HCT116 (cell line): ENCODE results near the gene PRRC2A. TPM values are rescaled to one million over a fixed set of nuclear protein-coding genes. Genes with fewer than 3 reads are reported as not detected.
A peak's percentile ranks its signal among the peaks of the same experiment; 100 is the strongest.

ENCODE experiments used
- ATAC-seq: fragments of 200-7000 bp; cut with Tn5 transposase; 2 replicates; pipeline ENCODE4 v1.9.1; 2020; ENCODE audit warnings: mild to moderate bottlenecking, moderate library complexity
- BruUV-seq: library from RNA; stranded (reverse); fragments of 400-500 nt; replicated peaks from 2 replicates; lab custom pipeline; 2021; lab: Mats Ljungman, UMichigan
- CTCF ChIA-PET: fragments of 300-600 bp; sonication (Branson Sonifier 250); formaldehyde crosslinking; loops from one replicate; lab custom pipeline; 2021; ENCODE audit warnings: antibody characterized with exemption; lab: Charles Lee
- POLR2A ChIA-PET: fragments of 300-600, 350-600 bp; sonication (Branson Sonifier 250); formaldehyde crosslinking; loops from one replicate; lab custom pipeline; 2021; ENCODE audit warnings: antibody characterized with exemption; lab: Charles Lee
- RAD21 ChIA-PET, 2 experiments: fragments of 300-600 bp; sonication (Branson Sonifier 250); formaldehyde crosslinking; loops; one replicate each; lab custom pipeline; 2023; ENCODE audit warnings: low total read pairs in 2 of 2; ENCODE audit not compliant: uncharacterized antibody in 2 of 2, unreplicated experiment in 2 of 2, low non-redundant PET in 1 of 2; lab: Charles Lee
- DNase-seq: peaks from one replicate; pipeline ENCODE4 v3.0.0-alpha.2; 2010; ENCODE audit warnings: low read depth, low spot score
- H2AFZ ChIP-seq: fragments of 200-600 bp; shearing (Covaris generic), sonication (generic); 2 replicates; pipeline ENCODE4 v1.6.1; 2017; ENCODE audit warnings: low read depth, mixed run types, mixed read lengths, antibody characterized with exemption, low read length; ENCODE audit not compliant: poor library complexity, severe bottlenecking
- H3K27ac ChIP-seq: 2 replicates; pipeline ENCODE4 v1.5.1; 2012; ENCODE audit warnings: low read depth, low read length
- H3K27me3 ChIP-seq: fragments of 200-600 bp; sonication (generic); 2 replicates; pipeline ENCODE4 v1.6.1; 2016; ENCODE audit warnings: mixed run types, low read length, mixed read lengths; ENCODE audit not compliant: insufficient read depth
- H3K36me3 ChIP-seq, 2 experiments: fragments of 200-500 bp in 1 of 2; fragments of 200-600 bp in 1 of 2; sonication (Bioruptor generic) in 1 of 2; sonication (generic) in 1 of 2; 2 replicates each; pipeline versions ENCODE4 v1.5.1 to v1.6.1; 2014 to 2016; ENCODE audit warnings: low read length in 2 of 2, inconsistent platforms in 1 of 2, mixed read lengths in 1 of 2, mixed run types in 1 of 2; ENCODE audit not compliant: insufficient read depth in 2 of 2, control insufficient read depth in 1 of 2
- H3K4me1 ChIP-seq, 2 experiments: fragments of 200-600 bp in 1 of 2; sonication (generic) in 1 of 2; 2 replicates each; pipeline versions ENCODE4 v1.5.1 to v1.6.1; 2012 to 2017; ENCODE audit warnings: low read length in 2 of 2, inconsistent platforms in 1 of 2, mild to moderate bottlenecking in 1 of 2, mixed read lengths in 1 of 2, mixed run types in 1 of 2, moderate library complexity in 1 of 2; ENCODE audit not compliant: insufficient read depth in 2 of 2, control insufficient read depth in 1 of 2
- H3K4me2 ChIP-seq: fragments of 200-600 bp; sonication (generic); 2 replicates; pipeline ENCODE4 v1.6.1; 2017; ENCODE audit warnings: mixed run types, low read length, mixed read lengths
- H3K4me3 ChIP-seq, 2 experiments: fragments of 200-600 bp in 1 of 2; sonication (generic) in 1 of 2; replicated peaks in 1 of 2; 2 replicates each; pipeline ENCODE4 v1.5.1; 2011 to 2016; ENCODE audit warnings: low read length in 2 of 2, control low read depth in 1 of 2, low read depth in 1 of 2, mild to moderate bottlenecking in 1 of 2, mixed read lengths in 1 of 2, mixed run types in 1 of 2
- H3K79me2 ChIP-seq: fragments of 200-600 bp; sonication (generic); 2 replicates; pipeline ENCODE4 v1.6.1; 2017; ENCODE audit warnings: mild to moderate bottlenecking, mixed run types, low read length, moderate library complexity, mixed read lengths; ENCODE audit not compliant: insufficient read depth
- H3K9ac ChIP-seq: fragments of 200-600 bp; sonication (generic); 2 replicates; pipeline ENCODE4 v1.6.1; 2016; ENCODE audit warnings: low read length, mixed read lengths
- H3K9me2 ChIP-seq: fragments of 200-600 bp; sonication (generic), shearing (Covaris generic); 2 replicates; pipeline ENCODE4 v1.6.1; 2017; ENCODE audit warnings: mixed run types, mild to moderate bottlenecking, moderate library complexity; ENCODE audit not compliant: insufficient read depth
- H3K9me3 ChIP-seq, 2 experiments: fragments of 200-500 bp in 1 of 2; fragments of 200-600 bp in 1 of 2; sonication (Bioruptor generic) in 1 of 2; sonication (generic) in 1 of 2; 2 replicates each; pipeline ENCODE4 v1.6.1; 2014 to 2017; ENCODE audit warnings: low read length in 2 of 2, mixed read lengths in 2 of 2, inconsistent platforms in 1 of 2, low read depth in 1 of 2, mild to moderate bottlenecking in 1 of 2, mixed run types in 1 of 2, moderate library complexity in 1 of 2; ENCODE audit not compliant: control insufficient read depth in 1 of 2, insufficient read depth in 1 of 2
- H4K20me1 ChIP-seq: fragments of 200-600 bp; sonication (generic), shearing (Covaris generic); 2 replicates; pipeline ENCODE4 v1.6.1; 2017; ENCODE audit warnings: mixed run types, mild to moderate bottlenecking, moderate library complexity; ENCODE audit not compliant: insufficient read depth
- CTCF ChIP-seq, 3 experiments: fragments of 200-600 bp in 1 of 3; sonication (generic) in 1 of 3; IDR thresholded peaks in 2 of 3; conservative IDR thresholded peaks in 1 of 3; 2 replicates each; pipeline ENCODE4 v1.5.1; 2012 to 2017; ENCODE audit warnings: low read depth in 2 of 3, low read length in 2 of 3, antibody characterized with exemption in 1 of 3, borderline replicate concordance in 1 of 3, control low read depth in 1 of 3, mild to moderate bottlenecking in 1 of 3, mixed read lengths in 1 of 3, mixed run types in 1 of 3, moderate library complexity in 1 of 3; ENCODE audit not compliant: insufficient read depth in 1 of 3
- EGR1 ChIP-seq: IDR thresholded peaks from 2 replicates; pipeline ENCODE4 v1.6.1; 2012; ENCODE audit warnings: low read depth
- EZH2 ChIP-seq: fragments of 200-600 bp; sonication (generic); IDR thresholded peaks from 2 replicates; pipeline ENCODE4 v1.6.1; 2017; ENCODE audit warnings: antibody characterized with exemption, mixed run types
- EZH2phosphoT487 ChIP-seq: fragments of 200-600 bp; IDR thresholded peaks from 2 replicates; pipeline ENCODE4 v1.6.1; 2018; ENCODE audit warnings: antibody characterized with exemption, borderline replicate concordance
- FOSL1 ChIP-seq: IDR thresholded peaks from 2 replicates; pipeline ENCODE4 v1.6.1; 2012; ENCODE audit warnings: low read depth
- JUND ChIP-seq: IDR thresholded peaks from 2 replicates; pipeline ENCODE4 v1.6.1; 2012
- POLR2A ChIP-seq: IDR thresholded peaks from 2 replicates; pipeline ENCODE4 v1.7.0; 2011; ENCODE audit warnings: borderline replicate concordance; ENCODE audit not compliant: insufficient read depth, insufficient read length; ENCODE audit errors: extremely low read depth
- POLR2AphosphoS5 ChIP-seq: IDR thresholded peaks from 2 replicates; pipeline ENCODE4 v1.6.1; 2011; ENCODE audit warnings: mild to moderate bottlenecking, low read depth, low read length, moderate library complexity
- RAD21 ChIP-seq: IDR thresholded peaks from 2 replicates; pipeline ENCODE4 v1.6.1; 2012; ENCODE audit warnings: low read depth, mild to moderate bottlenecking
- REST ChIP-seq: IDR thresholded peaks from 2 replicates; pipeline ENCODE4 v1.6.1; 2012; ENCODE audit warnings: low read depth
- TCF7L2 ChIP-seq: IDR thresholded peaks from 2 replicates; pipeline ENCODE4 v1.7.0; 2011; ENCODE audit warnings: borderline replicate concordance, inconsistent platforms; ENCODE audit not compliant: insufficient read depth, insufficient read length; ENCODE audit errors: extremely low read depth
- YY1 ChIP-seq: IDR thresholded peaks from 2 replicates; pipeline ENCODE4 v1.6.1; 2011; ENCODE audit warnings: low read length, low read depth, moderate library complexity, mild to moderate bottlenecking; ENCODE audit not compliant: insufficient replicate concordance; ENCODE audit errors: extremely low read depth
- ZFX ChIP-seq: fragments of 450-650 bp; IDR thresholded peaks from 2 replicates; pipeline ENCODE4 v1.6.1; 2017
- intact Hi-C: fragments of 100-400 bp; cut with micrococcal nuclease; formaldehyde crosslinking; loops from 2 replicates; pipeline ENCODE4 v1.10.0; 2022
- total RNA-seq: library from RNA; stranded (reverse); gene quantifications from one replicate; pipeline ENCODE4 v1.2.1, GENCODE V29; 2021; ENCODE audit not compliant: unreplicated experiment
- TF ChIP-seq, protein P1 (sequence below): IDR thresholded peaks from 2 replicates; pipeline ENCODE4 v1.6.1; 2011; ENCODE audit warnings: mild to moderate bottlenecking, low read length, moderate library complexity; ENCODE audit not compliant: insufficient replicate concordance; ENCODE audit errors: extremely low read depth
- TF ChIP-seq, protein P2 (sequence below): IDR thresholded peaks from 2 replicates; pipeline ENCODE4 v1.6.1; 2012

The PRRC2A gene
- total RNA-seq, 1 experiment from 2014 or later, result 250 TPM

DNA sequence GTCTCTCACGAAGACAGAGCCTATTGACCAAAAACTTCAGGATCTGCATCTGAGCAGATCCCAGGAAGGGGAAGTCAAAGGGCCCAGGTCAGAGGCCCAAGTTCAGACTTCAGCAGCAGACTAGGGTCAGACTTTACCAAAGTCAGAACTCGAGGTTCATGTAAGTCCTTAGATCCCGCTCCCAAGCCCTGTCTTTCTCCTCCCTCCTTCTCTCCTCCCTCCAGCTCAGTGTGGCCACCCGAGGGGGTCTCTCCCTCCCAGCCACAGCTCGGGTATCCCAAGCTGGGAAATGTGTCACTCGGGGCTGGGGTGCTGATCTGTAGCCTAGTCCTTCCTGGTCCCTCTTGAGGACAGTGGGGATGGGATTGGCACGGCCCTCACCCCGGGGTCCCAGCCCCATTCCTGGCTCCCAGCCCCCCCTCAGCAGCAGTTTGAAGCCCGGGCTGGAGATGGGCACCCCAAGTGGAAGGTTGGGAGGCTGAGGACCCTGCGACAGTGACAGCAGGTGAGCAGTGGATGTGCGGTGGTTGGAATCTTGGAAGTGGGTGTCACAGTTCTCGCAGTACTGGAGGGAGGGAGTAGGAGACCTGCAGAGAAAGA, 41.7 kb downstream of the PRRC2A start:
- RAD21 ChIA-PET, result no interaction called here
- POLR2A ChIA-PET, result interaction anchor here (1.9 to 3.9 kb wide), 3 partner anchors 10 to 78 kb away, joined by 8 to 32 read pairs (median 15); partner anchors contain the start of genes BAG6 and MSH5
- CTCF ChIA-PET, result no interaction called here

More for the DNA sequence above, 41.7 kb downstream of the PRRC2A start:
- peak overlapping the region; percentile 4; the same call in 1 of the 2 replicates for H3K27ac ChIP-seq
- H3K9ac ChIP-seq, result peak overlapping the region; percentile 24; the same call in 1 of the 2 replicates
- H3K9me3 ChIP-seq, result no peaks in the 10 kb centered on the region
- H3K9me2 ChIP-seq, result no peaks in the 10 kb centered on the region
- H2AFZ ChIP-seq, result no peak overlapping the region
- no peak for TF ChIP-seq POLR2A
- no peak for TF ChIP-seq EZH2
- TF ChIP-seq, protein P1, sequence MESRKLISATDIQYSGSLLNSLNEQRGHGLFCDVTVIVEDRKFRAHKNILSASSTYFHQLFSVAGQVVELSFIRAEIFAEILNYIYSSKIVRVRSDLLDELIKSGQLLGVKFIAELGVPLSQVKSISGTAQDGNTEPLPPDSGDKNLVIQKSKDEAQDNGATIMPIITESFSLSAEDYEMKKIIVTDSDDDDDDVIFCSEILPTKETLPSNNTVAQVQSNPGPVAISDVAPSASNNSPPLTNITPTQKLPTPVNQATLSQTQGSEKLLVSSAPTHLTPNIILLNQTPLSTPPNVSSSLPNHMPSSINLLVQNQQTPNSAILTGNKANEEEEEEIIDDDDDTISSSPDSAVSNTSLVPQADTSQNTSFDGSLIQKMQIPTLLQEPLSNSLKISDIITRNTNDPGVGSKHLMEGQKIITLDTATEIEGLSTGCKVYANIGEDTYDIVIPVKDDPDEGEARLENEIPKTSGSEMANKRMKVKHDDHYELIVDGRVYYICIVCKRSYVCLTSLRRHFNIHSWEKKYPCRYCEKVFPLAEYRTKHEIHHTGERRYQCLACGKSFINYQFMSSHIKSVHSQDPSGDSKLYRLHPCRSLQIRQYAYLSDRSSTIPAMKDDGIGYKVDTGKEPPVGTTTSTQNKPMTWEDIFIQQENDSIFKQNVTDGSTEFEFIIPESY, result no peak
- TF ChIP-seq ZFX, result no peak
- TF ChIP-seq POLR2AphosphoS5, result no peak
- no peak for TF ChIP-seq YY1
- no peak for TF ChIP-seq EGR1
- TF ChIP-seq EZH2phosphoT487, result no peak
- TF ChIP-seq REST, result no peak
- no peak for TF ChIP-seq TCF7L2
- TF ChIP-seq FOSL1, result no peak
- TF ChIP-seq RAD21, result no peak
- TF ChIP-seq, protein P2, sequence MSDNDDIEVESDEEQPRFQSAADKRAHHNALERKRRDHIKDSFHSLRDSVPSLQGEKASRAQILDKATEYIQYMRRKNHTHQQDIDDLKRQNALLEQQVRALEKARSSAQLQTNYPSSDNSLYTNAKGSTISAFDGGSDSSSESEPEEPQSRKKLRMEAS, result no peak
- TF ChIP-seq JUND, result no peak
- no peak for TF ChIP-seq CTCF (IDR thresholded peaks at IDR 0.05 in 2 of 3, conservative IDR thresholded peaks at IDR 0.05 in 1 of 3; ENCODE audit: borderline replicate concordance in 1 of 3, insufficient read depth in 1 of 3, low read depth in 2 of 3, low read length in 2 of 3)
- no peaks in the 10 kb centered on the region for H4K20me1 ChIP-seq
- H3K4me1 ChIP-seq, result peaks cover 18 to 50% of the 10 kb centered on the region in 2 experiments; a peak in 3 of 4 replicates
- no peaks in the 10 kb centered on the region for H3K27me3 ChIP-seq
- no TSS peak for BruUV-seq
- ATAC-seq (no peak), DNase-seq (no peak)
- no peak overlapping the region for H3K4me2 ChIP-seq
- H3K36me3 ChIP-seq, result peaks cover 5 to 17% of the 10 kb centered on the region in 2 experiments; a peak in 3 of 4 replicates
- intact Hi-C loops, result loop anchor here (5.0 kb wide), 1 partner anchor 260 kb away; the partner anchor contains the start of gene MICA
- H3K79me2 ChIP-seq, result peaks cover 52% of the 10 kb centered on the region
- H3K4me3 ChIP-seq, result no peak overlapping the region
